ENCODE measurements around the gene FATE1. TPM values are rescaled to one million over a fixed set of nuclear protein-coding genes. Genes with fewer than 3 reads are reported as not detected.

Gene FATE1
- total RNA-seq, 1 experiment from 2014 or later, result not detected

GRCh38 chrX:151737494-151737893 lies 21.7 kb downstream of the FATE1 start:
- intact Hi-C loops (cut with micrococcal nuclease; ENCODE audit: unreplicated experiment) (no loop called here), in situ Hi-C loops (cut with HindIII; ENCODE audit: low pct_unique_long_range_greater_than_20kb, low sequenced_read_pairs) (no loop called here)
- POLR2A ChIA-PET, result interaction anchor here (0.6 kb wide), 1 partner anchor 534 kb away, joined by 5 read pairs; no protein-coding TSS in a partner anchor
- CTCF ChIA-PET, result no interaction called here
- DNase-seq (ENCODE audit: low read depth, low spot score) (no peak), ATAC-seq (no peak)
- Histone ChIP-seq H3K36me3 (ENCODE audit: control insufficient read depth, insufficient read depth, low read length) (no peaks in the 10 kb centered on the region), H3K4me1 (ENCODE audit: control insufficient read depth, insufficient read depth, low read length) (no peaks in the 10 kb centered on the region), H3K4me3 (ENCODE audit: low read depth in 2 of 2, low read length in 2 of 2) (no peak overlapping the region), H3K27me3 (ENCODE audit: control insufficient read depth, insufficient read depth, low read length) (no peaks in the 10 kb centered on the region; the same call in 1 of the 2 replicates), H3K27ac (ENCODE audit: low read length) (no peak overlapping the region), H3K9me3 (ENCODE audit: control insufficient read depth, insufficient read depth, low read depth, low read length) (no peaks in the 10 kb centered on the region)
- TF ChIP-seq SIN3A (IDR thresholded peaks at IDR 0.05; ENCODE audit: borderline replicate concordance, insufficient read depth, low read depth, low read length) (no peak), TCF7L2 (IDR thresholded peaks at IDR 0.05; ENCODE audit: low read depth, low read length) (no peak), POLR2AphosphoS5 (IDR thresholded peaks at IDR 0.05; ENCODE audit: low read depth, low read length) (no peak)
- TF ChIP-seq, protein P1, sequence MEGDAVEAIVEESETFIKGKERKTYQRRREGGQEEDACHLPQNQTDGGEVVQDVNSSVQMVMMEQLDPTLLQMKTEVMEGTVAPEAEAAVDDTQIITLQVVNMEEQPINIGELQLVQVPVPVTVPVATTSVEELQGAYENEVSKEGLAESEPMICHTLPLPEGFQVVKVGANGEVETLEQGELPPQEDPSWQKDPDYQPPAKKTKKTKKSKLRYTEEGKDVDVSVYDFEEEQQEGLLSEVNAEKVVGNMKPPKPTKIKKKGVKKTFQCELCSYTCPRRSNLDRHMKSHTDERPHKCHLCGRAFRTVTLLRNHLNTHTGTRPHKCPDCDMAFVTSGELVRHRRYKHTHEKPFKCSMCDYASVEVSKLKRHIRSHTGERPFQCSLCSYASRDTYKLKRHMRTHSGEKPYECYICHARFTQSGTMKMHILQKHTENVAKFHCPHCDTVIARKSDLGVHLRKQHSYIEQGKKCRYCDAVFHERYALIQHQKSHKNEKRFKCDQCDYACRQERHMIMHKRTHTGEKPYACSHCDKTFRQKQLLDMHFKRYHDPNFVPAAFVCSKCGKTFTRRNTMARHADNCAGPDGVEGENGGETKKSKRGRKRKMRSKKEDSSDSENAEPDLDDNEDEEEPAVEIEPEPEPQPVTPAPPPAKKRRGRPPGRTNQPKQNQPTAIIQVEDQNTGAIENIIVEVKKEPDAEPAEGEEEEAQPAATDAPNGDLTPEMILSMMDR (IDR thresholded peaks at IDR 0.05), result no peak
- TF ChIP-seq, protein P2, sequence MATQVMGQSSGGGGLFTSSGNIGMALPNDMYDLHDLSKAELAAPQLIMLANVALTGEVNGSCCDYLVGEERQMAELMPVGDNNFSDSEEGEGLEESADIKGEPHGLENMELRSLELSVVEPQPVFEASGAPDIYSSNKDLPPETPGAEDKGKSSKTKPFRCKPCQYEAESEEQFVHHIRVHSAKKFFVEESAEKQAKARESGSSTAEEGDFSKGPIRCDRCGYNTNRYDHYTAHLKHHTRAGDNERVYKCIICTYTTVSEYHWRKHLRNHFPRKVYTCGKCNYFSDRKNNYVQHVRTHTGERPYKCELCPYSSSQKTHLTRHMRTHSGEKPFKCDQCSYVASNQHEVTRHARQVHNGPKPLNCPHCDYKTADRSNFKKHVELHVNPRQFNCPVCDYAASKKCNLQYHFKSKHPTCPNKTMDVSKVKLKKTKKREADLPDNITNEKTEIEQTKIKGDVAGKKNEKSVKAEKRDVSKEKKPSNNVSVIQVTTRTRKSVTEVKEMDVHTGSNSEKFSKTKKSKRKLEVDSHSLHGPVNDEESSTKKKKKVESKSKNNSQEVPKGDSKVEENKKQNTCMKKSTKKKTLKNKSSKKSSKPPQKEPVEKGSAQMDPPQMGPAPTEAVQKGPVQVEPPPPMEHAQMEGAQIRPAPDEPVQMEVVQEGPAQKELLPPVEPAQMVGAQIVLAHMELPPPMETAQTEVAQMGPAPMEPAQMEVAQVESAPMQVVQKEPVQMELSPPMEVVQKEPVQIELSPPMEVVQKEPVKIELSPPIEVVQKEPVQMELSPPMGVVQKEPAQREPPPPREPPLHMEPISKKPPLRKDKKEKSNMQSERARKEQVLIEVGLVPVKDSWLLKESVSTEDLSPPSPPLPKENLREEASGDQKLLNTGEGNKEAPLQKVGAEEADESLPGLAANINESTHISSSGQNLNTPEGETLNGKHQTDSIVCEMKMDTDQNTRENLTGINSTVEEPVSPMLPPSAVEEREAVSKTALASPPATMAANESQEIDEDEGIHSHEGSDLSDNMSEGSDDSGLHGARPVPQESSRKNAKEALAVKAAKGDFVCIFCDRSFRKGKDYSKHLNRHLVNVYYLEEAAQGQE (IDR thresholded peaks at IDR 0.05; ENCODE audit: insufficient read depth in 1 of 2, low read depth in 2 of 2, low read length in 1 of 2), result no peak
- no TSS peak for BruUV-seq (replicated peaks)

GRCh38 chrX:151738751-151739150 lies 22.9 kb downstream of the FATE1 start:
- TF ChIP-seq, protein P2 (IDR thresholded peaks at IDR 0.05; ENCODE audit: insufficient read depth in 1 of 2, low read depth in 2 of 2, low read length in 1 of 2), result no peak
- TF ChIP-seq POLR2AphosphoS5 (IDR thresholded peaks at IDR 0.05; ENCODE audit: low read depth, low read length) (no peak), SIN3A (IDR thresholded peaks at IDR 0.05; ENCODE audit: borderline replicate concordance, insufficient read depth, low read depth, low read length) (no peak), TCF7L2 (IDR thresholded peaks at IDR 0.05; ENCODE audit: low read depth, low read length) (no peak)
- TF ChIP-seq, protein P1 (IDR thresholded peaks at IDR 0.05), result no peak
- Histone ChIP-seq H3K9me3 (ENCODE audit: control insufficient read depth, insufficient read depth, low read depth, low read length) (no peaks in the 10 kb centered on the region), H3K36me3 (ENCODE audit: control insufficient read depth, insufficient read depth, low read length) (no peaks in the 10 kb centered on the region), H3K27ac (ENCODE audit: low read length) (no peak overlapping the region), H3K4me3 (ENCODE audit: low read depth in 2 of 2, low read length in 2 of 2) (no peak overlapping the region), H3K27me3 (ENCODE audit: control insufficient read depth, insufficient read depth, low read length) (no peaks in the 10 kb centered on the region; the same call in 1 of the 2 replicates), H3K4me1 (ENCODE audit: control insufficient read depth, insufficient read depth, low read length) (no peaks in the 10 kb centered on the region)
- intact Hi-C loops (cut with micrococcal nuclease; ENCODE audit: unreplicated experiment), result no loop called here
- DNase-seq (ENCODE audit: low read depth, low spot score), result no peak
- ChIA-PET CTCF (no interaction called here), POLR2A (no interaction called here)
- ATAC-seq, result no peak
- BruUV-seq (replicated peaks), result no TSS peak
- in situ Hi-C loops (cut with HindIII; ENCODE audit: low pct_unique_long_range_greater_than_20kb, low sequenced_read_pairs), result no loop called here
